T-helper 2 cell (primary cell): ENCODE results near the gene DYNLRB2.

Source experiments
- DNase-seq, 5 experiments: peaks; one replicate each; pipeline versions ENCODE4 v3.0.0 to v3.0.0-alpha.2; 2012 to 2022

Gene DYNLRB2

DNA sequence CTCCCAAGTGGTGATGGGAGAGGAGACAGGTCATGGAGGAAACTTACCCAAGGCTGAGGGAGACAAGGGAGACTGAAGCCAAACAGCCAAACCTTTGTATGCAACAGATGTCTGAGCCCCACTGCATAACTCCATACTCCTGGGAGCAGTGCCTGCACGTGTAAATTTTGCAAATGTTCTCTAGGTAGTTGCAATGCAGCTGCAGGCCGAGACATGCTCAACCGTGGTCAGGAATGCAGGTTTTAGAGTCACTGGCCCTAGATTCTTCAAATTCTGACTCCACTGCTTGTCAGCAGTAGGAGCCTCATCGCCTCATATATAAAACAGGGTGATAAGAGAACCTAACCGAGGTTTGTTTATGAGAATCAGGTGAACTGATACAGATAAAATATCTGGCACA, 11.5 kb downstream of the DYNLRB2 start:
- DNase-seq = no peak

DNA sequence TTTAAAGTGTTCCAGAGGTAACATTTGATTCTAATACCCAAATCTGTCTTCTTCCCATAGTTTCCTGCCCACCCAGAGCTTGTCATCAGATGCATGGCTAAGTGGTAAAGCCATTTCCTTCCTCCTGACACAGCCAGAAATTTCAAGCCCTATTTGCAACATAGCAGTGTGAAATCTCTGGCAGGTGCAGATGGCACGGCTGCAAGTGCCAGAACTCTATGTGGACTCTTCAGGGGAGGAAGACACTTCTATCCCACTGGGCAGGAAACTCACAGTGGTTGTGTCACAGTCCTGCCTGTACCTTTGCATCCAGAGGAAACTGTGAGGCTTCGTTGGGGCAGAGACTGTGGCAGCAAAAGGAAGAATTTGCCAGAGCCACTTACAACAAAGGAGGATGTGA, 13.2 kb downstream of the DYNLRB2 start:
- peak in 1 of 5 experiments; percentile 24 for DNase-seq

DNA sequence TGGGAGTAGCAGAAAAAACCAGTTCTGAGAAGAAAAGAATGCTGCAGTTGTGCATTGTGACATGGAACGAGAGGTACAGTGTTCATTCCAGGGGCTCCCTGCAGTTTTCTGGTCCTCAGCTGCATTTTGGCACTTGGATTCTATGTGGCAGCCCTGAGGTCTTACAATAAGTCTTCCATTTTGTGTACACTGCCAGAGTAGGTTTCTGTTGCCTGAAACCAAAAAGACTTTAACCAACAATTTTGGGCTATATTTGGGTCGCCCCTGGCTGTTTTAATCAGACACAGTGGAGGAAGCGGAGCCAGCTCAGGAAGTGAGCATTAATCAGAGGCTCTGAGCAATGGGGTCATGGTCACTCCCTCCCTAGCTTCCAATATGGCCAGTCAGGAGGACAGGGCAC, 15.7 kb downstream of the DYNLRB2 start:
- no peak for DNase-seq

DNA sequence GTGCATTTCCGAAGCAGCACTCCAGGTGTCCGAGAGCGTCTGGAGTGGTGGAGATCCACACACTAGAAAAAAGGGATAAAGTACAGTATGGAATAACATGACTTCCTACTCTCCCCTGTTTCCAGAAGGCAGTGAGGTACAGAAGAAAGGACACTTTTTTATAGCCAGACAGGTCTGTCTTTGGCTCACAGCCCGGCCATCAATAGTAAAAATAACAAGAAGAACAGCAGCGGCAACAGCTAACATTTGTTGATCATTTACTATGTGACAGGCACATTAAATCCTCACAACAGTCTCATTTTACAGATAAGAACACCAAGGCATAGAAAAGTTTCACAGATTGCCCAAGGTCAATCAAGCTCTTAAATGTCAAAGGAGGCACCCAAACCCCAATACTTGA, 16.2 kb downstream of the DYNLRB2 start:
- no peak for DNase-seq

DNA sequence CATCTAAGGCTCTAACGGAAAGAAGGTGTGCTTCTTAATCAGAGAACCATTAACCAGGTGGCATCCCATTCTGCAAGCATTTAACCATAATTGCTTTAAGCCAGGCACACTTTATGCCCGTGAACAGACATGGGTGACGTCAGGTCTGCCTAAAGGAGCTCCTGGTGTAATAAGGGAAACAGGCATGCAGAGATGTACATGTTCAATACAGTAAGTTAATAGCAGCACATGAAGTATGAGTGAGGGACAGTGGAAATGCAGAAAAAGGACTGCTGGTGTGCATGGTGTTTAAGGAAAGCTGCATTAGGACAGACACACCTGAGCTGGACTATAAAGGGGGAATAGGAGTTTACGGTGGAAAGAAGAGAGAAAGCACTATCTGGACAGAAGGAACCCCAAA, 18.6 kb downstream of the DYNLRB2 start:
- DNase-seq = no peak

DNA sequence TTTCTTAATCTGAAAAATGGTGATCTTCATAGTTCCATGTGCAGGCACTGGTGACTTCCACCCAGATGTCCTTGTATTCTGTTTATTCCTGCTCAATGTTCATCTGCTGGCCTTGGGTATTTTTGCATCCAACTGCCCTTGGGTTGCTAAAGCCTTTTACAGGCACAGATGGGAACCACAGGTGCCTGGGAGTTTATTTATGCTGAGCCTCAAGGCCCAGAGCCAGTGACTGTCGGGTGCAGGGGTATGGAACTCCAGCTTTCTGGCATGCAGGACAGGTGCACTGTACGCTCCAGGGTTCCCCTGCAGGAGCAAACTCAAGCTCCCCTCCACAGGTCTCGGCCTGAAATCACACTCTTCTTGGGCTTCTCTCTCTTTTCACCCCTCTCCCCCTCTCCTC, 22.3 kb downstream of the DYNLRB2 start:
- DNase-seq = no peak

DNA sequence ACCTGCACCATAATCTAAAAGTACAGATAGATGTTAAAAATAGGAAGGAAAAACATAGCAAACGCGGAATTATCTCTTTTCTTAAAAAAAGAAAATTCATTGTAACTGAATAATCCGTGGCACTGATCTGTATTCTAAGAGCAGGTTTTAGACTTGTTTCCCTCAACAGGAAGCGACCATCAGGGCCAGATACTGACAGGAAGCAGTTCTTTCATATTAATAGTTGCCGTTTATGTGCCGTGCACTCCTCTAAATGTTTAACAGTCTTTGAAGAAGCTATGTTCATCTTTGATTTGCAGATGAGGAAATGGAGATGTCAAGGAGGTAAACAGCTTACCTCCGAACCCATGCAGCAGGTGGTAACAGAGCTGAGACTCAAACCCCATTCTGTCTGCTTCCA, 23.6 kb downstream of the DYNLRB2 start:
- peak in 1 of 5 experiments; percentile 67 for DNase-seq

DNA sequence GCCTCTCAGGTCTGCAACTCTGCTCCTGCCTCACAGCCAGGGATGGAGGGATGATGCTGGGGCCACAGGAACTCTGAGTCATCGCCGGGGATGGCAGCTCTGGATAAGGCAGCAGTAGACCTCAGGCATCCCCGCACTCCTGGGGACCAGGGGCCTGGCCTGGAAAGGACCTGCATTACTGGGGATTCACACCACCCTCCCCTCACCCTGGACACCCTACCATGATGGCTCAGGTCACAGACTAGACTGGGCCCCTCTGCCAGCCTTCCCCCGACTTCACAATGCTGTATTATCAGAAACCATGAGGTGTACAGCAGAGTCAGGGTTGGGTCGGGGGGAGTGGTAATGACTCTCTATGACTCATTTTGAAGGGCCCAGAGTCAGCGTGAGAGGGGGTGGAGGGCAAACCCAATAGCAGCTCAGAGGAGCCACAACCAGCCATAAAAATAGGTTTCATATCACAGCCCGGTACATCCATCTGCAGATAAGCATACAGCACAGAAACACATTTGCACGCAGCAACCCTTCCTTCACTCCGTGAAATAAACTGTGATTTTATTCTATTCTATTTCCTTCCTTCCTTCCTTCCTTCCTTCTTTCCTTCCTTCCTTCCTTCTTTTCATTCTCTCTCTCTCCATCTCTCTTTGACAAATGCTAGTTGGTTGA, 28.8 kb downstream of the DYNLRB2 start:
- DNase-seq = peak in 3 of 5 experiments; percentile 19 to 98 (median 65)

DNA sequence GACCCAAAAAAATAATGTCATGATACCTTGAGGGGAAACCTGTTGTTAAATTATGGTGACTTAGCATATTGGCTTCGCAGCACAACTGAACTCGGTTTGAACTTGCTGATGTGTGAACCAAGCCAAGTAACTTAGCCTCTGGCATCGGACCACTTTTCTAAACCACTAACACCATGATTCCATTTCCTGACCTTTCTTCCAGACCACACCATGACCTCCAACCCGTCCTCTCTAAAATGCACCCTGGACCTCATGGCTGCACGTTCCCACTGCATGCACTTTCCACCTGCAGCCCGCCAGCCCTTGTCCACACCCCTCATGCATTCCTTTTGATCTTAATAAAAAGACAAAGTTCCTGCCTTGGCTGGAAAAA, 29.3 kb downstream of the DYNLRB2 start:
- peak in 1 of 5 experiments; percentile 86 for DNase-seq

DNA sequence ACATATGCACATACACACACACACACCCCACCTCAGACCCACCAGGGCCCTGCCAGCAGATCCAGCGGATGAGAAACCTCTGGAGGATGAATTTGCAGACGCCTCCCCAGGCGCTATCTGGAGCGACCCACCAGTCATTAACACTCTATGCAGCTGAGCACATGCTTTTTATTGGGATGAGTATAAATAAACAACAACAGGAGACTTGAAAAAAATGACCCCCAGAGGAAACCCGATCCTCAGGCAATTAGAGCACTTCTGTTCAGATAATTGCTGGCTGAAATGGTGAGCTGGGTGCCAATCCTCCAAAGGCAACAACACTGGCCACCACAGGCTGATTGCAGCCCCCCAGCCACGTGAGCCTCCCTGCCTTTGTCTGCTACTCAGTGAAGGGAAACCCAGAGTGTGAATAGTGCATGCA, 32.9 kb downstream of the DYNLRB2 start:
- DNase-seq = no peak

DNA sequence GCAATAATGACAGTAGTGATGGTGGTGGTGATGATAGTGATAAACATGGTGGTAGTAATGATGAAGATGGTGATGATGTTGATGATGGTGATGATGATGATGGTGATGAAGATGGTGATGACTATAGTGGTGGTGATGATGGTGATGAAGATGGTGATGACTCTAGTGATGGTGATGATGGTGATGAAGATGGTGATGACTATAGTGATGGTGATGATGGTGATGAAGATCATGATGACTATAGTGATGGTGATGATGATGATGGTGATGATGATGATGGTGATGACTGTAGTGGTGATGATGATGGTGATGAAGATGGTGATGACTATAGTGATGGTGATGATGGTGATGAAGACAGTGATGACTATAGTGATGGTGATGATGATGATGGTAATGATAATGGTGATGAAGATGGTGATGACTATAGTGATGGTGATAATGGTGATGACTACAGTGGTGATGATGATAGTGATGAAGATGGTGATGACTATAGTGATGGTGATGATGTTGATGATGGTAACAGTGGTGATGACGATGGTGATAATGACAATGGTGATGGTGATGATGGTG, 35.6 kb downstream of the DYNLRB2 start:
- no peak for DNase-seq

DNA sequence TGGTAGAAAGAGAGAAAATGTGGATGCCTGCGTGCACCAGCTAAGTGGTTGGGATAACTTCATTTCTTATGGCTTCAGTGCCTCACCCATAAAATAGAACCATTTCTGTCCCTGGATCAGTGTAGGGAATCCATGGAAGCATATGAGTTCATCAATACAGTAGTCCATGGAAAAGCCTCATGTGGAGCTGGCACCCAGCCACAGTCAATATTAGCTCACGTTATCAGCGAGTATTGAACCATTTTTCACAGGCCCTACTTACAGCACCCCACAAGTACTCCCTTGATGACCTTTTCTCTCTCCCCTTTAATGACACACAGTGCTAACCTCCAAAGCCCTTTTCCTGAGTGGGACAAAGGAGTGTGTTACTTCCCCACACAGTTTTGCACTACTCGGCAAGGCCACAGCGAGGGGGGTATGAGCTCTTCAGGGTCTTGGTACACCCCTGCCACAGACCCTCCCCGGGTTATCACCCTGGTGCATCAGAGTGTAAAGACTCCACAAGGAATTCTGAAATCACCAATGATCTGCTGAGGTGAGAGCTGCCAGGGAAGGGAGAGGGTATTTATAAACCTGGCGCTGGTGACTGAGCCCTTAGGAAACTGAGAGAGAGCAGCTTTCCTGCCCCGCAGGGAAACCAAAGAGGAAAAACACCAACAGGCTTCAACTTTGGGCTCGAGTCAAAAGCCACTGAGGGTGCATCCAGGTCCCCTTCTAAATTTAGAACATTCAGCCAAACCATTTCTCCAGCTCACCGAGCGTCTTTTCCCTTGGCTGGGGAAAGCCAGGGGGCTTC, 36.9 kb downstream of the DYNLRB2 start:
- no peak for DNase-seq

DNA sequence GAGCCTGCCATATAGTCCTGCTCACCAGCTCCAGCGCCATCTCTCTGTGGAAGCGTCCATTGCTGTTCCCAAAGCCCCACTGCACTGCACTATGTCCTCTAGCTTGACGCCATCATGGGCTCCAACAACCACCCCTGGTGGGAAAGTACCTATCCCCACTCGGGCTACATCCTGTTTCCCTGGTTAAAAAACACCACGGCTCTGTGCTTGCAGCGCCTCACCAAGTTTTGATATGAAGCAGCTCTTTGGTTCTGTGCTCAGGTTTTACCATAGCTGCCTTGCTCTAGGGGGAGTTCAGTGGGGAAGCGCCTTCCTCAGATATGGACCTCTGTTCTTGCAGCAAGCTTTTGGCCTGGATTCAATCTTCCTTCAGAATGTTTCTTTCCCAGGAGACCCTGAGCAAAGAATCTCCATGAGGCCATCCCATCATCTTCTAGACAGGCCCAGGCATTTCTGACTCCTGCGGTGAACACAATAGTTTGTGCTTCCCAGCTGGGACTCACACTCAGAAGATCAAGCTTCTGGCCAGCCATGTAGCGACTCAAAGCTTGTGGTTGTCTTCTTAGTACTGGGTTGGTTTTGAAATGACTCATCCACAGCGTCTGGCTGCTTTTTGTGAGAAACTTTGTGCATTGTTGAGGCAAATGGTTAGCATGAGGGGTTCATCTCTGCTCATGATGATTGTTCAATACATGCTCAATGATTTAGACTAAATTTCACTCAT, 39.5 kb downstream of the DYNLRB2 start:
- DNase-seq = peak in 4 of 5 experiments; percentile 31 to 99 (median 42)

DNA sequence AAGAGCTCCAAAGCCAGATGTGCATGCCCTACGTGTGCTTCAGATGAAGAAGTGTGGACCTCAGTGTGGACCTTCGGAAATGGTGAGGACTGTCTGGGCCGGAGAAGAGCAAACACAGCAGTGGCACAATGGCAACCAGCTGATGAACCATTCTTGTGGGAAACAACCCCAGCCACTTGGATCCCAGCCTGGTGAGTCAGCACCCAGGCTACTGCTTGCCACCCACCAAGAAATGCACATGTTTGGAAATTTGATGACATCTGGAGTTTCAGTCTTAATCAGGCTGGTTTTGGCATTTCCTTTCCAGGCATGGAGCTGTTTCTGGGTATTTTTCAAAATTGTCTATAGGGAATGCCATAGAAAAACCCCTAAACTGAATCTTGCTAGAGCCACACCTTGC, 42.7 kb downstream of the DYNLRB2 start:
- peak in 2 of 5 experiments; percentile 24 to 70 for DNase-seq

DNA sequence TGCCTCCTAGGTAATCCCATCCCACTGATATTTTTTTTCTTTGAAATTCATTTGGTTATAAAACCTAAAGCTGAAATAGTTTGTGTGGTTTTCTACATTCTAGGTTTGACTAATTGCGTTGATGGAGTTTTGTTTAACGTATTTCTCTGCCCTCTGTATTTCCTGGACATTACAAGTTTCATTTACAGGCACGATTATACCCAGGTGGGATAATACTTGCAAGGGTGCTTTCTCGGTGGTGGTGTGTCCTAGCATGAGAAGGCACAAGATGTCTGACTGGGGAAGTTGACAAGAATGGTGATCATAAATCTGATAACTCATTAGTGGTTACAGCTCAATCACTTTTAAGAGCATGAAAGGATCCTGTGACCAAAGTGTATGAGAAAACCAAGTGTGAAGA, 45.0 kb downstream of the DYNLRB2 start:
- DNase-seq = peak in 1 of 5 experiments; percentile 92

DNA sequence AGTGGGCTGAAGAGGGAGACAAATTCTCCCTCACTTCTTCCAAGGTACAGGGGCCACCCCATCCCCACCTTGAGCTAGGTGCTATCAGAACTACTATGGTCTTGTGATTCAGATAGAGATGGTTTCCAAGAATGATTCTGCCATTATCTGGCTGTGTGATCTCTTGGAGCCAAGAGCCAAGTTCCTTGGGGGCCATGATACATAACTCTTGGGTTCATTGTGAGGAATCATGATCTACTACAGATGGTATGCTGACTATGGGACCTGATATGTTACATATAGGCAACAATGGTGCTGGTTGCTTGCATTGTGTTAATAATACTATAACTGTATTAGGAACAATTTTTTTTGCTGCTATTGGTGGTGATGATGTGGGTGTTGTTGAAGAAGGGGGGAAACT, 45.7 kb downstream of the DYNLRB2 start:
- DNase-seq = no peak

DNA sequence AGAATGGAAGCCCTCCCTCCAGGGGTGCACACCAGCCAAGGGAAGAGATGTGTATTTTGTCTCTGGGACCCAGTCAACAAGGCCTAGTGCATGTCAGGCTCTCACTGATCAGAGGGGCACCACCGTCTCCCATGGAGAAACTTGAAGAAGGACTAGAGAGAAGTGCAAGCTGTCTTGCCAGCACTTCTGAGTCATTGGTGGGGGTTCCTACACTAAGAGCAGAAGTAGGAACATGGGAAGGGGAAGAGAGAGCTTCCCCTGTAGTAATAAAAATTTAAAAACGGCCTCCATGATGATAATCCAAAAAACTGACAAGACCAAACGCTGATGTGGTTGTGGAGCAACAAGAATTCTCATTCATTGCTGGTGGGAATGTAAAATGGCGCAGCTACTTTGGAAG, 46.3 kb downstream of the DYNLRB2 start:
- DNase-seq = no peak

DNA sequence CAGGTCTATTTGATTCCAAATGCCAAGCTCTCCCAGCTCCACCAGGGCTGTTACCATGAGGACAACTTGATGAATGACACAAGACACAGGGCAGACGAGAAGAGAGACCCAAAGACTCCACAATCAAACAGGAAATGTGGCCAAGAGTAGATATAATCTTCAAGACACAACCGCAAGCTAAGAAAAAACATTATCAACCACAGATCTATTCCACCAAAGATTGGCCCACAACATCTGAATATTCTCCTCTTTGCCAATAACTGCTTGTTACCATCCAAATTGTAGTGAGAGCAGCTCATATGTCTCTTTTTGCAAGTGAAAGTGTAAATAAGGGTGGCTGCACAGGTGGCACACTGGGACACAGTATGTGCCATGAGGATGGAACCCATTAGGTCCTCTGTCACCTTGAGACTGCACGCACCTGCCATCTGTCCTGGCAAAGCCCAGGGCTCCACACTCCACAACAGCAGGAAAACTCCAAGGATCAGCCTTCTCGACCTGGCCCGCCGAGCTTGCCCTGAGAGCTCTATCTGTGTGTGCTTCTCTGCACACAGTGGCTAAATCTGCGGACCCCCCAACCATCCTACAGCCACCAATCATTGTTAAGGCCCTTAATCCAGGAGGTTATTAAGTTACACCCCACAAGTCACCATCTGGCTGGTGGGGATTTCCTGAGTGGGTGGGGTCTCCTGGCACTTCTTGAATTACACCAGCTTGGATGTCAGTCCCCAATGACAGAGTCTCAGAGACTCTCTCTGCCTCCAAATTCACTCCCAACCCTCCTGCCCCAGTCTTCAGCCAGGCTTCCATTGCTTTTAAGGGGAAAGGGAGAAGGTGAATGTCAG, 50.5 kb downstream of the DYNLRB2 start:
- DNase-seq = peak in 2 of 5 experiments; percentile 62 to 96

DNA sequence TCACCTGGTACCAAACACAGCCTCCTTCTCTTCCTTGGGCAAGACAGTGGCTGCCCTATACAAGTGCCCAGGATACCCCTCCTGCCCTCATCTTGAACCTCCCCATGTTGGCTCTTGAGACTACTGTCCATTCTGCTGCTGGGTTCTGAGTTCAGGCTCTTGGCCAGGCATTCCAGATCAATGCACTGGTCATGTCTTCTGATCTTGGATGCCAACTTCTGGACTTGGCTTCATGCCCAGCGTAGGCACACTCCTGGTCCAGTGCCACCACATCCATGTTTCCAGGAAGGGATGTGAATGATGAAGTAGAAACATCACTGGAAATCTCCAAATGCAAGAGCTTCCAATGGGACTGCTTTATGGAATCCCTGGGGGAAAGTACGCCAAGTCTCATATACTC, 51.5 kb downstream of the DYNLRB2 start:
- no peak for DNase-seq

DNA sequence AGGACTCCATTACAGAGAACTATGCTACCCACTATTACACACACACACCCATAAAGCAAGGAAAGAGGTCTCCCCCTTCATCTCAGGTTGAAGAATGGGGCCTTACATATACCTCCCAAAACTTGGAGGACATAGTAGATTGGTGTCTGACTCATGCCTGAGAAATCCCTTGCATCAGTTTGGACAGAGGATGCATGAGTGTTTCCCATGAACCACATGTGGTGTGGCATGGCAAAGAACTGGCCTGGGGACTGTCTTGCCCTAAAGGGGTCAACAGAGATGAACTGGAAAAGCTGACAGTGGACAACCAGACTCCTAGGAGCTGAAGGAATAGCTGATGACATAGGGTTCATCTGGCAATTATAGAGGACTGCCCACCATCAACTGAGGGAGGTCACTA, 54.0 kb downstream of the DYNLRB2 start:
- DNase-seq = no peak

DNA sequence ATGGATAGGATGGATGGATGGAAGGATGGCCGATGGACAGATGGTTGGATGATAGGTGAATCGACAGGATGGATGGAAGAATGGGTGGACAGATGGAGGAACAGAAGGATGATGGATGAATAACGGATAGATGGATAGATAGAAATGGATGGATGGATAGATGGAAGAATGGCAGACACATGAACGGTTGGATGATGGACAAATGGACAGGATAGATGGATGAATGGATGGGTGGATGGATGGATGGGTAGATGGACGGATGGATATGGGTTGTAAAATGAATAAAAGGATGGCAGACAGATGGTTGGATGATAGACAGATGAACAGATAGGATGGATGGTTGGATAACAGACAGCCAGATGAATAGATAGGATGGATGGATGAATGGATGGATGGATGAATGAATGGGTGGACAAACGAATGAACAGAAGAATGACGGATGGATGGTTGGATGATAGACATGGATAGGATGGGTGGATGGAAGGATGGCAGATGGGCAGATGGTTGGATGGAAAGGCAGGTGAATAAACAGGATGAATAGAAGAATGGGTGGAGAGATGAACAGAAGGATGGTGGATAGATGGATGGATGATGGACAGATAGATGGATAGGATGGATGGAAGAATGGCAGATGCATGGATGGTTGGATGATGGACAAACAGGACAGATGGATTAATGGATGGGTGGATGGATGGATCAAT, 55.9 kb downstream of the DYNLRB2 start:
- DNase-seq = no peak

DNA sequence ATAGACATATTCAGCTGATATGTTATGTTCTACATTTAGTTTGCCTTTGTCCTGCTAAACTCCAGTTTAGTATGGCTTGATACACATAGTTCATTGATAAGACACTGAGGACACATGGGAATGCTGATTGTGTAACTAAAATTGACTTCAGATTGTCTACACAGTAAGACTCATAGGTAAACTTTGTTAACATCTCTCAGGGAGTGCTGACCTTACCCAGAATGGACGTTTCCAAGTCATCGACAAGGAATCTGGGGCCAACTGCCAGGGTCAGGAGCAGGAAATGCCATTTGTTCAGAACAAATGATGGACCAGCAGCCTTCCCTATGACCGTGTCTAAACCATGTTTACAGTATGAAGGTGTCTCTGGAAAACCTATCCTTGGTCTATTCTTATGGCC, 58.7 kb downstream of the DYNLRB2 start:
- no peak for DNase-seq
